SK-N-SH (cell line): ENCODE data around the gene GTSF1L. TPM values are rescaled to one million over a fixed set of nuclear protein-coding genes. Genes with fewer than 3 reads are reported as not detected.

ENCODE experiments used
- CTCF ChIA-PET: fragments of 300-600, 350-600 bp; formaldehyde crosslinking; extraction: SDS; loops from one replicate; lab custom pipeline; 2021; lab: Yijun Ruan, JAX
- POLR2A ChIA-PET: fragments of 350-600 bp; sonication (Branson Sonifier 250); formaldehyde crosslinking; extraction: SDS; loops from one replicate; lab custom pipeline; 2020; ENCODE audit warnings: antibody characterized with exemption, inconsistent platforms; lab: Yijun Ruan, JAX
- DNase-seq: peaks from one replicate; pipeline ENCODE4 v3.0.0; 2012
- H2AFZ ChIP-seq: fragments of 200-600 bp; sonication (generic); 2 replicates; pipeline ENCODE4 v1.8.1; 2016; ENCODE audit warnings: antibody characterized with exemption, mild to moderate bottlenecking, low read depth
- H3F3A ChIP-seq: fragments of 200-600 bp; sonication (generic); replicated peaks from 2 replicates; pipeline ENCODE3; 2016; ENCODE audit warnings: antibody characterized with exemption, mild to moderate bottlenecking; ENCODE audit not compliant: insufficient read depth
- H3K27ac ChIP-seq, 2 experiments: fragments of 200-500 bp in 1 of 2; fragments of 200-600 bp in 1 of 2; sonication (Bioruptor generic) in 1 of 2; sonication (generic), shearing (Covaris generic) in 1 of 2; 2 replicates each; pipeline versions ENCODE4 v1.5.1 to v1.6.1; 2014 to 2016; ENCODE audit warnings: low read depth in 2 of 2, inconsistent platforms in 1 of 2, low read length in 1 of 2, mild to moderate bottlenecking in 1 of 2, mixed read lengths in 1 of 2
- H3K27me3 ChIP-seq: fragments of 200-600 bp; sonication (generic), shearing (Covaris generic); 2 replicates; pipeline ENCODE4 v1.6.1; 2016; ENCODE audit warnings: mixed run types; ENCODE audit not compliant: insufficient read depth
- H3K36me3 ChIP-seq, 2 experiments: fragments of 200-500 bp in 1 of 2; fragments of 200-600 bp in 1 of 2; sonication (Bioruptor generic) in 1 of 2; sonication (generic) in 1 of 2; replicated peaks in 1 of 2; 2 replicates each; pipeline versions ENCODE3 to v1.5.1; 2014 to 2016; ENCODE audit warnings: low read length in 1 of 2, mild to moderate bottlenecking in 1 of 2; ENCODE audit not compliant: insufficient read depth in 2 of 2, control insufficient read depth in 1 of 2
- H3K4me1 ChIP-seq, 2 experiments: fragments of 200-500 bp in 1 of 2; fragments of 200-600 bp in 1 of 2; sonication (Bioruptor generic) in 1 of 2; sonication (generic), shearing (Covaris generic) in 1 of 2; 2 replicates each; pipeline versions ENCODE4 v1.5.1 to v1.6.1; 2014 to 2016; ENCODE audit warnings: low read depth in 1 of 2, low read length in 1 of 2, mixed run types in 1 of 2; ENCODE audit not compliant: insufficient read depth in 2 of 2, control insufficient read depth in 1 of 2
- H3K4me2 ChIP-seq: fragments of 200-600 bp; sonication (generic), shearing (Covaris generic); 2 replicates; pipeline ENCODE4 v1.6.1; 2017; ENCODE audit warnings: mixed run types
- H3K4me3 ChIP-seq, 2 experiments: fragments of 200-500 bp in 1 of 2; fragments of 200-600 bp in 1 of 2; sonication (Bioruptor generic) in 1 of 2; sonication (generic), shearing (Covaris generic) in 1 of 2; 2 replicates each; pipeline versions ENCODE4 v1.5.1 to v1.8.1; 2014 to 2016; ENCODE audit warnings: low read depth in 2 of 2, inconsistent platforms in 1 of 2, low read length in 1 of 2, mild to moderate bottlenecking in 1 of 2, mixed read lengths in 1 of 2, moderate library complexity in 1 of 2
- H3K79me2 ChIP-seq: fragments of 200-600 bp; sonication (generic); 2 replicates; pipeline ENCODE4 v1.8.1; 2017; ENCODE audit warnings: mild to moderate bottlenecking; ENCODE audit not compliant: insufficient read depth
- H3K9ac ChIP-seq: fragments of 200-600 bp; sonication (generic); 2 replicates; pipeline ENCODE4 v1.6.1; 2017; ENCODE audit warnings: mixed run types
- H3K9me2 ChIP-seq: fragments of 200-600 bp; sonication (generic); 2 replicates; pipeline ENCODE4 v1.6.1; 2017; ENCODE audit warnings: mixed run types
- H3K9me3 ChIP-seq: fragments of 200-600 bp; sonication (generic); 2 replicates; pipeline ENCODE4 v1.6.1; 2017; ENCODE audit warnings: mixed run types, mild to moderate bottlenecking, moderate library complexity
- H4K20me1 ChIP-seq: fragments of 200-600 bp; sonication (generic); 2 replicates; pipeline ENCODE4 v1.6.1; 2017; ENCODE audit warnings: mild to moderate bottlenecking, mixed run types; ENCODE audit not compliant: insufficient read depth
- CTCF ChIP-seq: fragments of 200-600 bp; sonication (generic); IDR thresholded peaks from 2 replicates; pipeline ENCODE4 v1.6.1; 2017; ENCODE audit warnings: antibody characterized with exemption, mild to moderate bottlenecking, moderate library complexity
- EZH2phosphoT487 ChIP-seq: fragments of 200-600 bp; sonication (generic); IDR thresholded peaks from 2 replicates; pipeline ENCODE4 v1.6.1; 2017; ENCODE audit warnings: low read depth, mixed run types, mild to moderate bottlenecking, antibody characterized with exemption, moderate library complexity, borderline replicate concordance
- FOSL2 ChIP-seq: IDR thresholded peaks from 2 replicates; pipeline ENCODE4 v1.4.0; 2012; ENCODE audit warnings: low read depth, mild to moderate bottlenecking, moderate library complexity, borderline replicate concordance
- MAX ChIP-seq: IDR thresholded peaks from 2 replicates; pipeline ENCODE4 v1.4.0; 2012; ENCODE audit warnings: low read depth
- MXI1 ChIP-seq: IDR thresholded peaks from 2 replicates; pipeline ENCODE4 v1.6.1; 2012; ENCODE audit warnings: mild to moderate bottlenecking, low read depth, low read length, improper control_type of control experiment
- RCOR1 ChIP-seq: fragments of 150-350 bp; IDR thresholded peaks from 2 replicates; pipeline ENCODE4 v1.6.1; 2017; ENCODE audit warnings: antibody characterized with exemption, low read length
- SIN3A ChIP-seq: IDR thresholded peaks from 2 replicates; pipeline ENCODE4 v1.6.1; 2012; ENCODE audit warnings: low read depth, mild to moderate bottlenecking, low read length, moderate library complexity, borderline replicate concordance
- SMC3 ChIP-seq: IDR thresholded peaks from 2 replicates; pipeline ENCODE4 v1.6.1; 2012; ENCODE audit warnings: low read depth, low read length, improper control_type of control experiment
- TAF1 ChIP-seq: IDR thresholded peaks from 2 replicates; pipeline ENCODE4 v1.6.1; 2012; ENCODE audit warnings: low read depth, mild to moderate bottlenecking, low read length, moderate library complexity, borderline replicate concordance
- TCF12 ChIP-seq: IDR thresholded peaks from 2 replicates; pipeline ENCODE4 v1.4.0; 2012
- WGBS: methylation state at CpG from one replicate; pipeline ENCODE4 v1.1.6; 2017; ENCODE audit warnings: low lambda C conversion rate; 5-methylcytosine and 5-hydroxymethylcytosine counted together
- polyA plus RNA-seq, 3 experiments: library from polyadenylated mRNA; depleted of rRNA; stranded (reverse); fragments of >200 nt; gene quantifications; 2 replicates each; pipeline ENCODE4 v1.2.3, GENCODE V29; 2012

The GTSF1L gene
- polyA plus RNA-seq, 1 of the 3 experiments (the other 2 are of a cell fraction) = not detected

- Histone ChIP-seq H2AFZ (no peak overlapping the region), H3K27ac (no peak overlapping the region)
- DNase-seq = no peak
- TF ChIP-seq MAX (no peak), SMC3 (no peak), CTCF (no peak), FOSL2 (no peak), SIN3A (no peak), TCF12 (no peak), EZH2phosphoT487 (no peak), TAF1 (no peak)
- TF ChIP-seq, all 33 proteins: peak for 0
- ChIA-PET POLR2A (interaction anchor here (0.7 kb wide), 1 partner anchor 265 kb away, joined by 4 read pairs; no protein-coding TSS in a partner anchor), CTCF (interaction anchor here (0.8 to 1.4 kb wide), 2 partner anchors 10 to 25 kb away, joined by 3 to 5 read pairs; no protein-coding TSS in a partner anchor)
- Histone ChIP-seq H3K9me3 (no peaks in the 10 kb centered on the region), H3K9me2 (no peaks in the 10 kb centered on the region), H3K36me3 (no peaks in the 10 kb centered on the region), H3K27me3 (no peaks in the 10 kb centered on the region), H4K20me1 (no peaks in the 10 kb centered on the region), H3K4me2 (no peak overlapping the region), H3K4me3 (no peak overlapping the region), H3F3A (no peaks in the 10 kb centered on the region), H3K9ac (no peak overlapping the region), H3K4me1 (peaks cover 0 to 15% of the 10 kb centered on the region in 2 experiments; a peak in 1 of 4 replicates), H3K79me2 (no peaks in the 10 kb centered on the region)
- 88% methylated on average over 2 of the region's 3 CpGs for WGBS
Observed at GRCh38 chr20:43723735-43724134, 3.1 kb downstream of the GTSF1L start.

GRCh38 chr20:43723186-43723585 lies 3.6 kb downstream of the GTSF1L start:
- ChIA-PET POLR2A (interaction anchor here (0.7 kb wide), 1 partner anchor 265 kb away, joined by 4 read pairs; no protein-coding TSS in a partner anchor), CTCF (interaction anchor here (1.4 kb wide), 1 partner anchor 11 kb away, joined by 5 read pairs; no protein-coding TSS in a partner anchor)
- peak; percentile 57 for DNase-seq
- TF ChIP-seq RCOR1 (peak; percentile 36; the same call in 1 of the 2 replicates), MXI1 (peak; percentile 65; the same call in 1 of the 2 replicates), SIN3A (no peak)
- no peak overlapping the region for H3K4me2 ChIP-seq
- H3K27ac ChIP-seq = peak overlapping the region in 1 of 2 experiments; percentile 29; a peak in 1 of 4 replicates
- no peak overlapping the region for H3K9ac ChIP-seq
- H4K20me1 ChIP-seq = no peaks in the 10 kb centered on the region
- no peaks in the 10 kb centered on the region for H3K79me2 ChIP-seq
- WGBS = 27% methylated on average over 4 of the region's 4 CpGs
- H2AFZ ChIP-seq = no peak overlapping the region
- H3K9me2 ChIP-seq = no peaks in the 10 kb centered on the region
- no peaks in the 10 kb centered on the region for H3K36me3 ChIP-seq
- no peaks in the 10 kb centered on the region for H3K27me3 ChIP-seq
- H3F3A ChIP-seq = no peaks in the 10 kb centered on the region
- peaks cover 0 to 15% of the 10 kb centered on the region in 2 experiments; a peak in 1 of 4 replicates for H3K4me1 ChIP-seq
- H3K4me3 ChIP-seq = no peak overlapping the region
- no peaks in the 10 kb centered on the region for H3K9me3 ChIP-seq
